ENCODE data around the gene FAM25G.

DNA sequence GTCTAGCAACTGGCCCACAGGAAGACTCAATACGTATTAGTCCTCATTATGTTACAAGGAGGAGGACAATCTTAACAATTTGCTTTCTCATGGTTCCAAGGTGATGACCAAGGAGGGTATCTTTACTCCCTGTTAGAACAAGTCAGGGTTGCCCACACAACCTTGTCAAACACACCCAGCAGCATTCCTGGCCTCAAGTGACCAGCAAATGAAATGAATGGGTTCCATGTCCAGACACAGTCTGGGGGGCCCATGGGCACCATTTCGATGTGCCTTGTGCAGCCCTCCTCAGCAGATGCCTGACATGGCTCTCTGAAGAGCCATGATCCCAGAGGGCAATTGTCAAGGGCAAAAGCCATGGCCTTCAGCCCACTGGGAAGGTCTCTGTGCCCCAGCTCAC is 48.4 kb downstream of the FAM25G start:
- TF ChIP-seq, protein P1, sequence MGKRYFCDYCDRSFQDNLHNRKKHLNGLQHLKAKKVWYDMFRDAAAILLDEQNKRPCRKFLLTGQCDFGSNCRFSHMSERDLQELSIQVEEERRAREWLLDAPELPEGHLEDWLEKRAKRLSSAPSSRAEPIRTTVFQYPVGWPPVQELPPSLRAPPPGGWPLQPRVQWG (CRISPR knock-in tag; IDR thresholded peaks at IDR 0.05; ENCODE audit: borderline replicate concordance, low read depth), result no peak
- TF ChIP-seq NFIC (IDR thresholded peaks at IDR 0.05; ENCODE audit: low read length) (no peak), CTCF (CRISPR knock-in tag; IDR thresholded peaks at IDR 0.05) (no peak), GPBP1L1 (CRISPR knock-in tag; IDR thresholded peaks at IDR 0.05) (no peak), ZNF589 (CRISPR knock-in tag; conservative IDR thresholded peaks at IDR 0.05) (no peak), BRCA1 (CRISPR knock-in tag; IDR thresholded peaks at IDR 0.05) (no peak), HNRNPH1 (optimal IDR thresholded peaks at IDR 0.05; ENCODE audit: low read depth, low read length) (no peak), RBM22 (optimal IDR thresholded peaks at IDR 0.05; ENCODE audit: low read length) (no peak), KLF9 (CRISPR knock-in tag; IDR thresholded peaks at IDR 0.05; ENCODE audit: low read depth) (no peak)

Data from HepG2 (cell line).